Measurements from ENCODE around the gene CCDC177.
A peak's percentile ranks its signal among the peaks of the same experiment; 100 is the strongest.

The CCDC177 gene

DNA sequence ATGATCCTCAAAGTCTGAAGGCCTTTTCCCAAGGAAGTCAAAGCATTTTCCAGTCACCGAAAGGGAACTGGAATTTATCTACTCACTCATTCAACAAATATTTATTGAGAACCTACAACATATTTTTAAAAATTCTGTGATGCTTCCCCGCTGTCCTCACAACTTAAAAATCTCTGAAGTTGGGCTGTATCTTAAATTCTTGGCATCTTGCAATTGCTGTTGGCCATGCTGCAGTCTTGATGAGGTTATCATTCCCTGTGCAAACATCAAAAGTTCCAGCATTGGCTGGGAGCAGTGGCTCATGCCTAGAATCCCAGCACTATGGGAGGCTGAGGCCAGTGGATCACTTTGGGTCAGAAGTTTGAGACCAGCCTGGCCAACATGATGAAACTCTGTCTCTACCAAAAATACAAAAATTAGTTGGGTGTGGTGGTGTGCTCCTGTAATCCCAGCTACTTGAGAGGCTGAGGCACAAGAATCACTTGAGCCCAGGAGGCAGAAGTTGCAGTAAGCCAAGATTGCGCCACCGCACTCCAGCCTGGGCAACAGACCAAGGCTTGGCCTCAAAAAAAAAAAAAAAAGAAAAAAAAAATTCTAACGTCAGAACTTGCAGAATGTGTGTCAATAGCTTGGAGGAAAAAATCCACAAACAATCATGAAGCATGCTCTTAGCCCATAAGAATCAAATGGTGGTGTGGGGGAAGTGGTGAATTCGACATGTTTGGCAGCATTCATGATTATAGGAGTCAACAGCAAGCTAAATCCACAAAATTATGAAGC lies 34.9 kb downstream of the CCDC177 start:
- TF ChIP-seq, protein P1, sequence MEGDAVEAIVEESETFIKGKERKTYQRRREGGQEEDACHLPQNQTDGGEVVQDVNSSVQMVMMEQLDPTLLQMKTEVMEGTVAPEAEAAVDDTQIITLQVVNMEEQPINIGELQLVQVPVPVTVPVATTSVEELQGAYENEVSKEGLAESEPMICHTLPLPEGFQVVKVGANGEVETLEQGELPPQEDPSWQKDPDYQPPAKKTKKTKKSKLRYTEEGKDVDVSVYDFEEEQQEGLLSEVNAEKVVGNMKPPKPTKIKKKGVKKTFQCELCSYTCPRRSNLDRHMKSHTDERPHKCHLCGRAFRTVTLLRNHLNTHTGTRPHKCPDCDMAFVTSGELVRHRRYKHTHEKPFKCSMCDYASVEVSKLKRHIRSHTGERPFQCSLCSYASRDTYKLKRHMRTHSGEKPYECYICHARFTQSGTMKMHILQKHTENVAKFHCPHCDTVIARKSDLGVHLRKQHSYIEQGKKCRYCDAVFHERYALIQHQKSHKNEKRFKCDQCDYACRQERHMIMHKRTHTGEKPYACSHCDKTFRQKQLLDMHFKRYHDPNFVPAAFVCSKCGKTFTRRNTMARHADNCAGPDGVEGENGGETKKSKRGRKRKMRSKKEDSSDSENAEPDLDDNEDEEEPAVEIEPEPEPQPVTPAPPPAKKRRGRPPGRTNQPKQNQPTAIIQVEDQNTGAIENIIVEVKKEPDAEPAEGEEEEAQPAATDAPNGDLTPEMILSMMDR (IDR thresholded peaks at IDR 0.05; ENCODE audit: borderline replicate concordance, insufficient read depth, low read depth, low read length), result no peak
- no peak overlapping the region for H3K4me3 ChIP-seq (ENCODE audit: low read depth, low read length)

DNA sequence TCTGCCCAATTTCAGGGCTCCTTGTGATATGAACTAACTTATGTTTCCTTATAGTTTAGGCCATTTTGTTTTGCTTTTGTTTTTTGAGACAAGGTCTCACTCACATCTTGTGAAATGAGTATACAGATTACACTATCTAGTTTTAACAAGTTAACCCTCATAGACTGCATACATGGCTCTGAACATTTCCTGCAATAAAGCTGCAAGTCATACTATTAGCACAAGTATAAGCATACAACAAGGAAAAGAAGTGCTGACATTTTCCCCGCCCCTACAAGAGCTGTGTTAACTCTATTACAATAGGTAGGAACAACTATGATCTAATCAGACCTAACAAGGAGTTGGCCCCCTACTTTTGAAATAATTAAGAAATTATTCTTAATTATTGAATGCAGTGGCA lies 35.9 kb downstream of the CCDC177 start:
- H3K4me3 ChIP-seq (ENCODE audit: low read depth, low read length), result no peak overlapping the region
- TF ChIP-seq, protein P1 (IDR thresholded peaks at IDR 0.05; ENCODE audit: borderline replicate concordance, insufficient read depth, low read depth, low read length), result no peak

DNA sequence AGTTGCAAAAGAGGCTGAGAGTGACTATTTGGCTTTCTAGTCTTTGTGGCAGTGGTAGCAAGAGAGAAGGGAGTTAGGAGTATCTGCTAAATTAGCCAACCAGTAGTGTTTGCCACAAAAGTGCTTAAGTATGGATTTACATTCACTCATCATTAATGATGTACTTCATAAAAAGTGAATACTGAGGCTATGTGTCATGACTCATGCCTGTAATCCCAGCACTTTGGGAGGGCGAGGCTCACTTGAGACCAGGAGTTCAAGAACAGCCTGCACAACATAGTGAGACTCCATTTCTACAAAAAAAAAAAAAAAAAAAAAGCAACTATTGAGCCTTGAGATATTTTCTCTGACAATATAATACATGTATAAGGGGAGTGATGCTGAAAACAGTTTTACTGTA lies 36.8 kb downstream of the CCDC177 start:
- TF ChIP-seq, protein P1 (IDR thresholded peaks at IDR 0.05; ENCODE audit: borderline replicate concordance, insufficient read depth, low read depth, low read length), result no peak
- H3K4me3 ChIP-seq (ENCODE audit: low read depth, low read length), result no peak overlapping the region

DNA sequence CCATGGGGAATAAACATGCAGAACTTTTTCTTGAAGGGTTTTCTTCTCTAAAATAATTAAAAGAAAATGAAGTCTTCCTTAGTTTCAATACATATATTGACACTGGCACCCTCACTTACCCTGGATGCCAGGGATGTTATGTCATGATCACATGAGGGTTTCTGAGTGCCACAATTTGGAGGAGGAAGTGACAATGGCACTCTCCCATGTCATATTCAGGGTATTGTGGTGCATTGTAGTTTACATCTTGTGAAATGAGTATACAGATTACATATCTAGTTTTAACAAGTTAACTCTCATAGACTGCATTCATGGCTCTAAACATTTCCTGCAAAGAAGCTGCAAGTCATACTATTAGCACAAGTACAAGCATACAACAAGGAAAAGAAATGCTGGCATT lies 37.7 kb downstream of the CCDC177 start:
- TF ChIP-seq, protein P1 (IDR thresholded peaks at IDR 0.05; ENCODE audit: borderline replicate concordance, insufficient read depth, low read depth, low read length), result no peak

DNA sequence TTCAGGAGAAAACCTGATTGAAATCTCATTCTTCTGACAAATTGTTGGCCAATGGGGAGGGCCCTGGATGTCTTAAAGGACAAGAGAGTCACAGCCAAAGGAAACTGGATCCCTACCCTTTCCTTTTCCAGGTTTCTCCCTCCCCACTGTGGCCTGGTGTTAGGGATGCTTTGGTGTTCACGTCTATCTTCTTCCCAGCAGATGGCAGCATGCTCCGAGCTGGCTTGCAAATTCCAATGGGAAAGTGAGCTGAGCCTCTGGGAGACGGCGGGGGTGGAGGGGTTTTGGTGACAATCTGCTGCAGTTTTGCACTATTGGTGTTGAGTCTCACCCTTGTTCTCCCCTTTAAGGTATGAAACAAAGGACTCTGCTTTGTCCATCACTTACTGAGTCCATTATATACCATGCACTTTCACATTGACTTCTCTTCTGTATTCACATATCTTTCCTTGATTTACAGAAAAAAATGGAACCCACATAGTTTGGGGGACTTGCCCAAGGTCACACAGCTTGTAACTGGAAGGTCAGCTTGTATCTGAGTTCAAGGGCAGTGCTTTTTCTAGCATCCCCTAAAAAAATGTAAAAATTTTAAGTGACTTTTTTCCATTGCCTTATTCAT lies 39.3 kb downstream of the CCDC177 start:
- TF ChIP-seq, protein P1 (IDR thresholded peaks at IDR 0.05; ENCODE audit: borderline replicate concordance, insufficient read depth, low read depth, low read length), result peak; percentile 48
- H3K4me3 ChIP-seq (ENCODE audit: low read depth, low read length), result no peak overlapping the region

More for the DNA sequence above, 37.7 kb downstream of the CCDC177 start:
- H3K4me3 ChIP-seq (ENCODE audit: low read depth, low read length), result no peak overlapping the region

DNA sequence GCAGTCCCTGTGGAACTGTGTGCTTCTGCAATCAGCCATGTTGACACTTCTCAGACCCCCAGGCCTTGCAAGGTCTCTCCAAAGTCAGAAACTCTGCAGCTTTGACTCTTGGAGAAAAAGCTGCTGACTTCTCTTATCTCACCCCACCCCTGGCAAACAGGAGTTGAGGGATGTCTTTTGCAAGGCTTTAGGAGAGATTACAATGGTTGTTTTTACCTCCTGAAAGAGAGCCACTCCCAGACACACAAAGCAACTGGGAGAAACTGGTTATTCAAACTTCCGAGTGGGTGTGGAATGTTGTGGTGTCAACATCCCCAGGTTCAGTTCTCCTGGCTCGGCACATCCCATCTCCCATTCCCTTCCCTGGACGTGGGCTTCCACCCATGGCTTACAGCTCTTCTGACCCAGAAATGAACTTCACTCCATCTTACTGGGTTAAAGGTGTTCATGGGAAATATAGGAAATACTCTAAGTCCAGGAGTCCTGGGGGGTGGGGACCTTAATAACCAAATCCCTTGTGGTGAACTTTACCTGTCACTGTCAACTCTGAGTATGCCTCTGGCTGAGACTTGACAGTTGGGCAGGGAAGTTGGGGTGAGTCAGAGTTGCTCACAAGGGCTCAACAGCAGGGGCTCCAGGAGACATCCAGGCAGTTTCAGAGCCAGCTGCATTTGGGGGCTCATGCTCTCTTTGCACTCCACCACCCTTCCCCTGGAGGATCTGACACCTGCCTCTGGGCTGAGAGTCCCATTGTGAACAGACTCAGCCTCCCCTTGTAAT lies 41.9 kb downstream of the CCDC177 start:
- H3K4me3 ChIP-seq (ENCODE audit: low read depth, low read length), result no peak overlapping the region
- TF ChIP-seq, protein P1 (IDR thresholded peaks at IDR 0.05; ENCODE audit: borderline replicate concordance, insufficient read depth, low read depth, low read length), result no peak

Measured in GM12875 (cell line).